Testis (tissue), 3 donors: ENCODE results near the gene BABAM2. TPM values are rescaled to one million over a fixed set of nuclear protein-coding genes. Genes with fewer than 3 reads are reported as not detected.
"Not testable (repeated sequence)": the region's sequence is repeated elsewhere in the genome, so short reads cannot be mapped to it uniquely, and the experiment has no call there.

Experiments used
- DNase-seq: peaks from one replicate; pipeline ENCODE4 v3.0.0-alpha.2; 2019
- H3K27ac ChIP-seq, 2 donors: fragments of 200-600 bp; sonication (generic); one replicate each; pipeline ENCODE4 v1.5.1; 2019
- H3K27me3 ChIP-seq: fragments of 200-600 bp; sonication (generic); one replicate; pipeline ENCODE4 v1.5.1; 2019
- H3K36me3 ChIP-seq: fragments of 200-600 bp; sonication (generic); one replicate; pipeline ENCODE4 v1.5.1; 2017; ENCODE audit warnings: low read depth; ENCODE audit errors: missing control alignments
- H3K4me1 ChIP-seq: fragments of 200-600 bp; sonication (generic); one replicate; pipeline ENCODE4 v1.5.1; 2019
- H3K4me3 ChIP-seq, 2 donors: fragments of 200-600 bp; sonication (generic); one replicate each; pipeline ENCODE4 v1.5.1; 2017 to 2019
- H3K9me3 ChIP-seq: fragments of 200-600 bp; sonication (generic); one replicate; pipeline ENCODE4 v1.5.1; 2017
- CTCF ChIP-seq, 3 experiments: fragments of 450-650 bp in 2 of 3; fragments of 200-600 bp in 1 of 3; sonication (generic) in 1 of 3; IDR thresholded peaks; one replicate each; pipeline ENCODE4 v1.5.1; 2016 to 2019; ENCODE audit warnings: antibody characterized with exemption in 3 of 3, mild to moderate bottlenecking in 2 of 3, moderate library complexity in 1 of 3
- POLR2A ChIP-seq: fragments of 450-650 bp; IDR thresholded peaks from one replicate; pipeline ENCODE4 v1.6.1; 2017; ENCODE audit warnings: antibody characterized with exemption, mild to moderate bottlenecking, moderate library complexity
- WGBS, 2 donors: methylation state at CpG; one replicate each; pipeline ENCODE4 v1.1.5; 2018; 5-methylcytosine and 5-hydroxymethylcytosine counted together
- intact Hi-C: fragments of 100-400 bp; cut with DNase I; formaldehyde crosslinking; loops from one replicate; pipeline ENCODE4 v1.15.1; 2023; ENCODE audit warnings: low total_unique reads
- polyA plus RNA-seq: library from polyadenylated mRNA; stranded (reverse); fragments of 350-450 nt; fragmentation: Illumina TruSeq; extraction: RNeasy Lipid Tissue Mini Kit (QIAGEN cat#74804); gene quantifications from one replicate; pipeline ENCODE4 v1.2.3, GENCODE V29; 2014; ENCODE audit warnings: low read depth, low replicate concordance; ENCODE audit not compliant: insufficient read depth
- total RNA-seq, 2 donors: library from RNA; depleted of rRNA; stranded (reverse); fragments of >200 nt; gene quantifications; one replicate each; pipeline ENCODE4 v1.2.3, GENCODE V29; 2016

Gene BABAM2
- total and polyA plus RNA-seq, 3 donors from 2014 or later = 49.2 to 70.6 (median 59.1) TPM

DNA sequence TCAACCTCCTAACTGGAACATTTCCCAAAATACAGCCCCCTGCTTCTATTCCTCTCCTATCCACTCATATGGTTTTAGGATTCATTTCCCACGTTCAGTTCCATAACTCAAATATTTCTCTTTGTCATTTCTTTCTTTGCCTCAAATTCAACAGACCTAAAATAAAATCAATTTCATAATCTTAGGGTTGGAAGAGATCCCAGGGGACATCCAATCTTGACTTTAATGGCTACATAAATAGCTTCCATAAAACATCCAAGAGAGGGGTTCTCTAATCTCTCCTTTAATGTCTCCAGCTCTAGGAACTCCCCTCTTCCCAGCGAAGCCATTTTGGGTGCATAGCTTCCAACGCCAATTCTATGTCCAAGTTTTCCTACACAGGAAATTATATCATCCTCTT is 34.1 kb upstream of the BABAM2 start:
- Histone ChIP-seq H3K36me3 (no peaks in the 10 kb centered on the region), H3K4me3 (no peak overlapping the region), H3K27ac (no peak overlapping the region), H3K4me1 (no peaks in the 10 kb centered on the region), H3K27me3 (no peaks in the 10 kb centered on the region), H3K9me3 (no peaks in the 10 kb centered on the region)
- intact Hi-C loops = no loop called here
- 76 to 91% methylated on average over 3 of the region's 3 CpGs for WGBS, 2 donors
- TF ChIP-seq CTCF (IDR thresholded peaks at IDR 0.05) (no peak), POLR2A (no peak)
- no peak for DNase-seq

GRCh38 chr2:27856956-27857355 is 33.6 kb upstream of the BABAM2 start:
- H3K27ac ChIP-seq = no peak overlapping the region
- intact Hi-C loops = no loop called here
- H3K27me3 ChIP-seq = no peaks in the 10 kb centered on the region
- H3K9me3 ChIP-seq = no peaks in the 10 kb centered on the region
- H3K36me3 ChIP-seq = no peaks in the 10 kb centered on the region
- TF ChIP-seq CTCF (IDR thresholded peaks at IDR 0.05) (no peak), POLR2A (no peak)
- no peak for DNase-seq
- WGBS, 2 donors = 94 to 96% methylated on average over 3 of the region's 3 CpGs
- H3K4me1 ChIP-seq = no peaks in the 10 kb centered on the region
- no peak overlapping the region for H3K4me3 ChIP-seq

DNA sequence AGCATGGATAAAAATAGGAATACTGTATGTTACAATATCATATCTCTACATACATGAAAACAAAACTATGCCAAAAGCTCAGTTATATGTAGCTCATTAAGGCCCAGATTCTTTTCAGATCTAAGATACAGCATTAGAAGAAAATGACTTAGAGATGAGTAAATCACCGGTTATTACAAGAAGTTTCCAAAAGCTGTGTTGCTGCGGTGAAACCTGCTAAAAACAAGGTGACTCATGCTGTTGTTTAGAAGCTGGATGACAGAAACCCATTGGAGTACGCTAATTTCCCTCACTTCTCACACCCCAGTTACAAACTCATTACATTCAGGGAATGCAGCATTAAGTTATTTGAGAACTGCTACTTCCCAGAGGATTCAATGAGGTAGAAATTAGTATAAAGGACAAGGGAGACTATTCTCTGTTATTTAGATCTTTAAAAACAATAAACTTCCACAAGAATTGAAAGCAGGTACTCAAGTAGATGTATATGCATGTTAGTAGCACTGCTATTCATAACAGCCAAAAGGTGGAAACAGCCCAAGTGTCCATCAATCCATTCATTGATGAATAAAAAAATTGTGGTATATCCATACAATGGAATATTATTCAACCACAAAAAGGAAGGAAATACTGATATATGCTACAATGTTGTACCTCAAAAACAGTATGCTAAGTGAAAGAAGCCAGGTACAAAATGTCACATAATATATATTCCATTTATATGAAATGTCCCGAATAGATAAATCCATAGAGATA is 32.9 kb upstream of the BABAM2 start:
- WGBS, 2 donors = 93 to 98% methylated on average over 4 of the region's 4 CpGs
- Histone ChIP-seq H3K27ac (no peak overlapping the region), H3K27me3 (no peaks in the 10 kb centered on the region), H3K4me1 (no peaks in the 10 kb centered on the region), H3K36me3 (no peaks in the 10 kb centered on the region), H3K4me3 (no peak overlapping the region), H3K9me3 (no peaks in the 10 kb centered on the region)
- intact Hi-C loops = no loop called here
- no peak for DNase-seq
- TF ChIP-seq CTCF (IDR thresholded peaks at IDR 0.05) (no peak), POLR2A (no peak)

DNA sequence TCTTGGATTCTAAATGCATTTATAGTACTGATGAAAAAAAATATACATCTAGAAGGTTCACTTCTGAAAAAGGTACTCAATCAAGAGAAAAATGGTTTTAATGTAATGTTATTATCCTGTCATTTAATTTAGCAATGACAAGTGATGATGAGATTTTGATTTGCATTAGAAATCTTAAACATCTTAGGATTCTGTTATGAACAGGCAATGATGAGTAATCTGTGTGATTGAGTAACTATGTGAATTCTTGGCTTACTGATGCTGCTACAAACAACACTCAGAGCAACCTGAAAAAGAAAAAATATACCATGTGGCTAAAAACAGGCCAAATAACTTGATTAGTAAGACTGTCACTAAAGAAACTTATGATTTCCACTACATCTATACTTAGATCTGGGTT is 30.4 kb upstream of the BABAM2 start:
- Histone ChIP-seq H3K4me1 (no peaks in the 10 kb centered on the region), H3K36me3 (no peaks in the 10 kb centered on the region), H3K4me3 (no peak overlapping the region), H3K9me3 (no peaks in the 10 kb centered on the region), H3K27ac (no peak overlapping the region), H3K27me3 (no peaks in the 10 kb centered on the region)
- no peak for DNase-seq
- intact Hi-C loops = no loop called here
- TF ChIP-seq POLR2A = no peak
- no peak for TF ChIP-seq CTCF (IDR thresholded peaks at IDR 0.05)

DNA sequence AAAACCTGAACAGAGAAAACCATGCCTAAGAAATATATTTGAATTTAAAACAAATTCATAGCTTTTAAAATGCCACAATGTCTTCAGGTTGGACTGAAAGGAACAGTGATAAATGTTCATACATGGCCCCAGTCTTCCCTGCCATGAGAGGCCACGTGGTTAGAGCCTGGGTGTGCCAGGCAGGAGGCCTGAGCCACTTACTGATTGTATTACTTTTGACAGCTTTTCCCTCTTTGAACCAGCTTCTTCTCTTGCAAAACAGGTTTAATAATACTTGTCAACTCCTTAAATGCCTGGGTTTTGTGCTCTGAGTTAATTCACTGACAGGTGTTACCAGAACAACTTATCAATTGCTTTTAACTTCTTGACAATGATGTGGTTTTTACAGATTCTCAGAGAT is 27.4 kb upstream of the BABAM2 start:
- no peak for DNase-seq

GRCh38 chr2:27863955-27864354 is 26.6 kb upstream of the BABAM2 start:
- 93 to 97% methylated on average over 5 of the region's 5 CpGs for WGBS, 2 donors
- H3K4me3 ChIP-seq, intact Hi-C loops, H3K36me3 ChIP-seq, H3K4me1 ChIP-seq, H3K9me3 ChIP-seq, H3K27ac ChIP-seq, H3K27me3 ChIP-seq, DNase-seq: not testable (repeated sequence)

More for the DNA sequence above, 27.4 kb upstream of the BABAM2 start:
- no peak overlapping the region for H3K27ac ChIP-seq
- H3K4me1 ChIP-seq = no peaks in the 10 kb centered on the region
- no peaks in the 10 kb centered on the region for H3K9me3 ChIP-seq
- intact Hi-C loops = no loop called here
- no peak for TF ChIP-seq POLR2A
- TF ChIP-seq CTCF (IDR thresholded peaks at IDR 0.05) = no peak
- H3K36me3 ChIP-seq = no peaks in the 10 kb centered on the region
- H3K4me3 ChIP-seq = no peak overlapping the region
- H3K27me3 ChIP-seq = no peaks in the 10 kb centered on the region
- WGBS, 2 donors = 81 to 88% methylated on average over 1 of the region's 1 CpG
